ENCODE results near the gene CMPK2. TPM values are rescaled to one million over a fixed set of nuclear protein-coding genes. Genes with fewer than 3 reads are reported as not detected.

Gene CMPK2
- total RNA-seq, 2 experiments from 2014 or later = 81.3 to 164 TPM

DNA sequence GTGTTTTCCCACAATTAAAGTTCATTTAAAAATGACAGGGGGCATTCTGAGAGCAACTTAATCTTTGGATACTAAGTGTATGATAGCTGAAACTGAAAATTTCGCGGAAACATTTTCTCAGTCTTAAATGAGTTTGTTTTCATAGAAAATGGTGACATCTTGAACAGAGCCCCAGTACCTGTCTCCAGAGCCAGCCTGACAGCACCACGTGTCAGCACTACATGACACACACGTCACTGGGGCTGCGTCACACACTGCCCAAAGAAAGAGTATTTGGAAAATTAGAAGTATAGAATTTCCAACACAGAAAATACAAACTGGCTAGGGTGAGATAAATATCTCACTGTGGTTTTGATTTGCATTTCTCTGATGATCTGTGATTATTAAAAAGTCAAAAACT, 50.8 kb downstream of the CMPK2 start:
- Mint-ChIP-seq H3K27me3 (peaks cover 28% of the 10 kb centered on the region), H3K27ac (no peak overlapping the region), H3K4me3 (no peak overlapping the region), H3K4me1 (no peaks in the 10 kb centered on the region), H3K36me3 (peaks cover 2% of the 10 kb centered on the region), H3K9me3 (ENCODE audit: low read depth) (no peaks in the 10 kb centered on the region)
- CTCF ChIA-PET = no interaction called here
- ATAC-seq = no peak
- DNase-seq = no peak

DNA sequence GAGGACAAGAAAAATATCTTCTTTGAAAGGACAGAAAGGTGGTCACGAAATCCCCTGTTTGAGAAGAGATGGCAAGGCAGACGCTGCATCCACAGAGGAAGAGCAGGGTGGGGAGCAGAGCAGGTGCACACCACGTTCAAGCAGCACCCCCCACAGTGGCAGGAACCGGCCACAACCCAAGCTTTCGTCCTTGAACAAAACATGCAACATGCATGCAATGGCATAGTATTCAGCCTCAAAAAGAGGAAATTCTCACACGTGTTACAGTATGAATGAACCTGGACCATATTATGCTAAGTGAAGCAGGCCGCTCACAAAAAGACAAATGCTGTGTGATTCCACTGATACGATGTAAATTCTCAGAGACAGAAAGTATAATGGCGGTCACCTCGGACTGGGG, 51.4 kb downstream of the CMPK2 start:
- H3K4me3 Mint-ChIP-seq = no peak overlapping the region
- peaks cover 2% of the 10 kb centered on the region for H3K36me3 Mint-ChIP-seq
- CTCF ChIA-PET = no interaction called here
- H3K27ac Mint-ChIP-seq = no peak overlapping the region
- peaks cover 29% of the 10 kb centered on the region for H3K27me3 Mint-ChIP-seq
- no peak for ATAC-seq
- no peaks in the 10 kb centered on the region for H3K4me1 Mint-ChIP-seq
- no peak for DNase-seq
- no peaks in the 10 kb centered on the region for H3K9me3 Mint-ChIP-seq (ENCODE audit: low read depth)

DNA sequence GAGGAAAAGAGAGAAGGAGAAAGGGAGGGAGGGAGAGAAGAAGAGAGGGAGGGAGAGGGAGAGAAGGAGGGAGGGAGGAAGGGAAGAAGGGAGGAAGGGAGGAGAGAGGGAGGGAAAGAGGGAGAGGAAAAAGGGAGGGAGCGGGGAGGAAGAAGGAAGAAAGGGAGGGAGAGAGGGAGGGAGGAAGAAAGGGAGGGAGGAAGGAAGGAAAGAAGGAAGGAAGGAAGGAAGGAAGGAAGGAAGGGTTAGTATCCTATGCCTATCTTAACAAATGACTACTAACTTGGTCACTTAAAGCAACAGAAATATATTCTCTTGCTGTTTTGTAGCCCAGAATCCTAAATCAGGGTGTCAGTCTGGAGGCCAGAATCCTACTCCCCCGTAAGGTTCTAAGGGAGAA, 52.1 kb downstream of the CMPK2 start:
- H3K9me3 Mint-ChIP-seq (ENCODE audit: low read depth) = no peaks in the 10 kb centered on the region
- CTCF ChIA-PET = no interaction called here
- DNase-seq (no peak), ATAC-seq (no peak)
- peaks cover 32% of the 10 kb centered on the region for H3K27me3 Mint-ChIP-seq
- H3K4me1 Mint-ChIP-seq = no peaks in the 10 kb centered on the region
- no peak overlapping the region for H3K27ac Mint-ChIP-seq
- H3K4me3 Mint-ChIP-seq = no peak overlapping the region
- H3K36me3 Mint-ChIP-seq = peaks cover 2% of the 10 kb centered on the region

DNA sequence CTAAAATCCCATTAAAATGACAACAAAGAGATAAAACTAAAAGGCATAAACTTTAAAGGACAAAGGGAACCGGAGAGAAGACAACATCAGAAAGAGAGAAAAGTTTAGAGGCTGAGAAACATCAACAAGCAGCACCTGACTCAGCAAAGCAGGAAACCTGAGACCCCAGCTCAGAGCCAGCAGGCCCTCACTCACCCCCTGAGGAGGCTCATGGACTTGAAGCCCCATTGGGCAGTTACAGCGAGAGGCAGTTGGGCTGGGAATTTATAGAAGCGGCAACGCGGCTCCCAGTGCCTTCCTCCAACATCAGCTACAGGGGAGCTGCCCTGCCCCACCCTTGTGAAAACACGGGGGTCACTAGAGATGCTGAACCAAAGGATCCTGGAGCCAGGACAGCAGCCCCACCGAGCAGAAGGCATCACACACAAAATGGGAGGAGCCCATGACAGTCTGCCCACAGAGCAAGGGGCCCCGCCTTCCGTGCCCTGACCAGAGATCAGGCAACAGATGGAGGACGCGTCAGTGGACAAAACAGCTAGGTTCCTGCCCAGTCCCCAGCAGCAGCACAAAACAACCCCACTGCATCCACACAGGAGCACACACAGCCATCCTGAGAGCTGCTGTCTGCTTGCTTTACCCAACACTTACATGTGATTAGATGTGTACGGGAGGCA, 52.7 kb downstream of the CMPK2 start:
- ATAC-seq (no peak), DNase-seq (no peak)
- Mint-ChIP-seq H3K9me3 (ENCODE audit: low read depth) (no peaks in the 10 kb centered on the region), H3K27ac (no peak overlapping the region), H3K4me3 (no peak overlapping the region), H3K36me3 (peaks cover 2% of the 10 kb centered on the region), H3K4me1 (no peaks in the 10 kb centered on the region), H3K27me3 (peaks cover 35% of the 10 kb centered on the region)
- CTCF ChIA-PET = no interaction called here

DNA sequence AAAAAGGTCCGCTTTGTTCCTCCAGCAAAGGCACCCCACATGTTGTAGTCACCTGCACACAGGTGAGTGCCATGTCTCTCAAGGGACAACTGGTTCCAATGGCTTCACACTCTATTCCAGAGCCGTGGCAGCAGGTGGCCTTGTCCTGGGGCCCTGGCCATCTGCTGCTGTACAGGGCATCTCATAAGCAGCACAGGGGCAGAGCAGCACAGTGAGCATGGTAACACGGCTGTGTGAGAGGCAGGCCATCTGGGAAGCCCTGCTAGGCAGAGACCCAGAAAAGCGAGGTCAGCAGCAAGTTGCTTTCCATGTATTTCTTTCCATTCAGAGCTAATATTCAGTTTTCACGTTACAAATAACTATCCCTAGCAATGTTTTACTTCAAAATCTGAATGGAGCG, 54.7 kb downstream of the CMPK2 start:
- Mint-ChIP-seq H3K27ac (no peak overlapping the region), H3K27me3 (peaks cover 37% of the 10 kb centered on the region), H3K4me1 (no peaks in the 10 kb centered on the region), H3K36me3 (peaks cover 2% of the 10 kb centered on the region), H3K9me3 (ENCODE audit: low read depth) (no peaks in the 10 kb centered on the region), H3K4me3 (no peak overlapping the region)
- CTCF ChIA-PET = no interaction called here
- DNase-seq = no peak
- no peak for ATAC-seq

DNA sequence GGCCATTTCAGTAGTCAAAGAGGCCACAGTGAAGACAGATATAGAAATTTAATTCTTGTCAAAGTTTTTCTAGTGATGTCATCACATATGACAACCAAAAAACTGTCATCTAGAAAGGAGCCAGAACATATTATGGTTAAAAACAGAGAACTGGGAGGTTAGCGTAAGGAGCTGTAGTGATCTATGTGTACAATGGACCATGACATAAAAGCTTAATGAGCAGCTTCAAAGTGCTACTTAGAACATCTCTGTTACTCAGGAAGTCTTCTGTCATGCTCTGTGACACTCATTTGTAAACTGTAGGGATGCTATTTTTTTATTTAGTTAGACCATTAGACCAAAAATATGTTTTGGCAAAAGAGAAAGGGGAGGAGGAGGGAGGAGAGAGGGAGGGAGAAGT, 57.3 kb downstream of the CMPK2 start:
- Mint-ChIP-seq H3K36me3 (no peaks in the 10 kb centered on the region), H3K9me3 (ENCODE audit: low read depth) (no peaks in the 10 kb centered on the region), H3K4me3 (no peak overlapping the region), H3K27me3 (peaks cover 39% of the 10 kb centered on the region), H3K4me1 (no peaks in the 10 kb centered on the region), H3K27ac (no peak overlapping the region)
- DNase-seq (no peak), ATAC-seq (no peak)
- CTCF ChIA-PET = no interaction called here

DNA sequence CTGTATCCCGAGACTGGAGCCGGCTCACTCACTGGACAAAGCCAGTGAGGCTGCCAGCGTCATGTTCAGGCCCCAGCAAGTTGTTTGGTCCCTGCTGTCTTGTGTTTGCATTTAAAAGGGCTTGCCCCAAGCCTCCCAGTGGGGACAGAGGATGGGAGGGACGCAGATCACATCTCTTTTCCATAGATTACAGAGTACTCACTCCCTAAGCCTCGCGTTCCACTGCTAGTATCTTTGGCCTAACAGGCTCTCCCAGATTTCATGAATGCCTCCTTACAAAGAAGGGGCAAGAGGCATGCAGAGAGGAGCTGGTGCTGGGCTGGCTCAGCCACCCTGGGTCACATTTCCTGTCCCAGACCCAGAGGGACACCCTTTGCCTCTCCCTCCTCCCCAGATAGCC, 59.1 kb downstream of the CMPK2 start:
- no peaks in the 10 kb centered on the region for H3K9me3 Mint-ChIP-seq (ENCODE audit: low read depth)
- peaks cover 48% of the 10 kb centered on the region for H3K27me3 Mint-ChIP-seq
- DNase-seq (no peak), ATAC-seq (no peak)
- no peaks in the 10 kb centered on the region for H3K4me1 Mint-ChIP-seq
- no peak overlapping the region for H3K27ac Mint-ChIP-seq
- no peaks in the 10 kb centered on the region for H3K36me3 Mint-ChIP-seq
- CTCF ChIA-PET = interaction anchor here (0.8 kb wide), 1 partner anchor 34 kb away, joined by 3 read pairs; no protein-coding TSS in a partner anchor
- H3K4me3 Mint-ChIP-seq = no peak overlapping the region

DNA sequence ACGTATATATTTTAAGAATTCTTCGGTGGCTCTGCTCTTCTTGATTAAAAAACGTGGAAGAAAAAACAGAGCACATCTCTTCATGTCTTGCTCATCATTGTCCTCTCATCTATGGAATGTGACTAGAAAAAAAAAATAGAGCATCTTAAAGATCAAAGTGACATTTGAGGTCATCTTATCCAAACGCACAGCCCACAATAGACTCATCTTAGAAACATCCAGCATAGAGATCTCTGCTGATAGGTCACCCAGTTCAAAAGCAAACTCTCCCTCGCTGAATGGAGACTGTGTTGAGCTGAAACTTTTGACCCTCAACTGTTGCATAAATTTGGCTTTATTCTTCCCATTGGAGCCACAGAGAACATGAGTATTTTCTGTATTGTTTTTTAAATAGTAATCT, 65.2 kb downstream of the CMPK2 start:
- no peaks in the 10 kb centered on the region for H3K36me3 Mint-ChIP-seq
- H3K9me3 Mint-ChIP-seq (ENCODE audit: low read depth) = no peaks in the 10 kb centered on the region
- CTCF ChIA-PET = no interaction called here
- DNase-seq = no peak
- no peak overlapping the region for H3K27ac Mint-ChIP-seq
- H3K4me1 Mint-ChIP-seq = no peaks in the 10 kb centered on the region
- peaks cover 37% of the 10 kb centered on the region for H3K27me3 Mint-ChIP-seq
- H3K4me3 Mint-ChIP-seq = no peak overlapping the region
- no peak for ATAC-seq

Other genes with a start within 250 kb of the CMPK2 start
- gene RSAD2, start 11.9 kb upstream of the CMPK2 start, total RNA-seq = 100 to 1,000 TPM in 1 of 2 experiments, 10 to 100 TPM in 1; 83.0 to 183 TPM
- 10 to 100 TPM; 20.0 to 35.5 TPM for gene RNF144A, start 51.5 kb upstream of the CMPK2 start, total RNA-seq